ENCODE data around the gene CACNA1B. TPM values are rescaled to one million over a fixed set of nuclear protein-coding genes. Genes with fewer than 3 reads are reported as not detected.

The CACNA1B gene
- total RNA-seq, 1 experiment from 2014 or later = 1.7 TPM

GRCh38 chr9:137960496-137960895, 82.9 kb downstream of the CACNA1B start:
- H3K9me2 ChIP-seq (ENCODE audit: insufficient read depth) = no peaks in the 10 kb centered on the region
- no TSS peak for BruUV-seq (replicated peaks)
- no peaks in the 10 kb centered on the region for H3K36me3 ChIP-seq (ENCODE audit: control insufficient read depth in 1 of 2, insufficient read depth in 2 of 2, low read length in 2 of 2)
- DNase-seq (ENCODE audit: low read depth, low spot score) = no peak
- CTCF ChIA-PET = no interaction called here
- H4K20me1 ChIP-seq (ENCODE audit: insufficient read depth) = no peaks in the 10 kb centered on the region
- H3K79me2 ChIP-seq (ENCODE audit: insufficient read depth, low read length) = no peaks in the 10 kb centered on the region
- POLR2A ChIA-PET = no interaction called here
- H3K9ac ChIP-seq (ENCODE audit: low read length) = no peak overlapping the region
- TF ChIP-seq CBX3 (IDR thresholded peaks at IDR 0.05; ENCODE audit: low read depth) (no peak), CTCF (IDR thresholded peaks at IDR 0.05 in 2 of 3, conservative IDR thresholded peaks at IDR 0.05 in 1 of 3; ENCODE audit: borderline replicate concordance in 1 of 3, insufficient read depth in 1 of 3, low read depth in 2 of 3, low read length in 2 of 3) (peak in 2 of 3 experiments; percentile 25 to 42; a peak in 3 of 6 replicates)
- intact Hi-C loops (cut with micrococcal nuclease) = no loop called here
- RAD21 ChIA-PET (ENCODE audit: low non-redundant PET in 1 of 2, low total read pairs in 2 of 2, uncharacterized antibody in 2 of 2, unreplicated experiment in 2 of 2) = no interaction called here
- H3K27me3 ChIP-seq (ENCODE audit: insufficient read depth, low read length) = 0 out of 2 replicates have a peak, but pooled peaks cover 2% of the 10 kb centered on the region
- ATAC-seq = peak; percentile 59
- no peak overlapping the region for H3K4me2 ChIP-seq (ENCODE audit: low read length)
- H3K4me1 ChIP-seq (ENCODE audit: control insufficient read depth in 1 of 2, insufficient read depth in 2 of 2, low read length in 2 of 2) = no peaks in the 10 kb centered on the region
- no peak overlapping the region for H3K4me3 ChIP-seq (replicated peaks in 1 of 2; ENCODE audit: low read depth in 1 of 2, low read length in 2 of 2)
- H3K9me3 ChIP-seq (ENCODE audit: control insufficient read depth in 1 of 2, insufficient read depth in 1 of 2, low read depth in 1 of 2, low read length in 2 of 2) = no peaks in the 10 kb centered on the region
- H2AFZ ChIP-seq (ENCODE audit: low read depth, low read length, poor library complexity, severe bottlenecking) = no peak overlapping the region
- no peak overlapping the region for H3K27ac ChIP-seq (ENCODE audit: low read depth, low read length)

- 0 out of 2 replicates have a peak, but pooled peaks cover 2% of the 10 kb centered on the region for H3K27me3 ChIP-seq (ENCODE audit: insufficient read depth, low read length)
- no peak overlapping the region for H3K4me3 ChIP-seq (replicated peaks in 1 of 2; ENCODE audit: low read depth in 1 of 2, low read length in 2 of 2)
- POLR2A ChIA-PET = no interaction called here
- H3K9me3 ChIP-seq (ENCODE audit: control insufficient read depth in 1 of 2, insufficient read depth in 1 of 2, low read depth in 1 of 2, low read length in 2 of 2) = no peaks in the 10 kb centered on the region
- BruUV-seq (replicated peaks) = no TSS peak
- H3K79me2 ChIP-seq (ENCODE audit: insufficient read depth, low read length) = no peaks in the 10 kb centered on the region
- intact Hi-C loops (cut with micrococcal nuclease) = no loop called here
- DNase-seq (ENCODE audit: low read depth, low spot score) (no peak), ATAC-seq (no peak)
- no peaks in the 10 kb centered on the region for H4K20me1 ChIP-seq (ENCODE audit: insufficient read depth)
- H2AFZ ChIP-seq (ENCODE audit: low read depth, low read length, poor library complexity, severe bottlenecking) = no peak overlapping the region
- H3K36me3 ChIP-seq (ENCODE audit: control insufficient read depth in 1 of 2, insufficient read depth in 2 of 2, low read length in 2 of 2) = no peaks in the 10 kb centered on the region
- no peak overlapping the region for H3K4me2 ChIP-seq (ENCODE audit: low read length)
- TF ChIP-seq FOSL1 (IDR thresholded peaks at IDR 0.05; ENCODE audit: low read depth) (no peak), REST (IDR thresholded peaks at IDR 0.05; ENCODE audit: low read depth) (no peak), JUND (IDR thresholded peaks at IDR 0.05) (no peak), YY1 (IDR thresholded peaks at IDR 0.05; ENCODE audit: extremely low read depth, insufficient replicate concordance, low read depth, low read length) (no peak), EZH2phosphoT487 (IDR thresholded peaks at IDR 0.05; ENCODE audit: borderline replicate concordance) (no peak), EGR1 (IDR thresholded peaks at IDR 0.05; ENCODE audit: low read depth) (no peak), EZH2 (IDR thresholded peaks at IDR 0.05) (no peak), SP1 (IDR thresholded peaks at IDR 0.05; ENCODE audit: low read depth) (no peak), ZBTB33 (IDR thresholded peaks at IDR 0.05; ENCODE audit: extremely low read depth, insufficient replicate concordance, low read length) (no peak), POLR2A (IDR thresholded peaks at IDR 0.05; ENCODE audit: borderline replicate concordance, extremely low read depth, insufficient read depth, insufficient read length) (no peak)
- H3K4me1 ChIP-seq (ENCODE audit: control insufficient read depth in 1 of 2, insufficient read depth in 2 of 2, low read length in 2 of 2) = no peaks in the 10 kb centered on the region
- H3K9ac ChIP-seq (ENCODE audit: low read length) = no peak overlapping the region
- H3K27ac ChIP-seq (ENCODE audit: low read depth, low read length) = no peak overlapping the region
- no peaks in the 10 kb centered on the region for H3K9me2 ChIP-seq (ENCODE audit: insufficient read depth)
- CTCF ChIA-PET = no interaction called here
- RAD21 ChIA-PET (ENCODE audit: low non-redundant PET in 1 of 2, low total read pairs in 2 of 2, uncharacterized antibody in 2 of 2, unreplicated experiment in 2 of 2) = no interaction called here
These were observed 85.9 kb downstream of the CACNA1B start for GRCh38 chr9:137963525-137963924.
